HepG2 (cell line): ENCODE measurements around the gene ANKRD12. TPM values are rescaled to one million over a fixed set of nuclear protein-coding genes. Genes with fewer than 3 reads are reported as not detected.

Experiments
- ATAC-seq: fragments of 200-7000 bp; cut with Tn5 transposase; 3 replicates; pipeline ENCODE4 v1.9.1; 2020; ENCODE audit warnings: mild to moderate bottlenecking, moderate library complexity
- BruUV-seq: library from RNA; stranded (reverse); fragments of 400-500 nt; replicated peaks from 2 replicates; lab custom pipeline; 2021; lab: Mats Ljungman, UMichigan
- CTCF ChIA-PET: fragments of 300-600 bp; formaldehyde crosslinking; extraction: SDS; loops from one replicate; lab custom pipeline; 2021; ENCODE audit warnings: low total read pairs, inconsistent platforms, low intra/inter-chr PET ratio; lab: Yijun Ruan, JAX
- POLR2A ChIA-PET: fragments of 350-600 bp; sonication (Branson Sonifier 250); formaldehyde crosslinking; loops from one replicate; lab custom pipeline; 2020; ENCODE audit warnings: antibody characterized with exemption, inconsistent platforms; lab: Yijun Ruan, JAX
- DNase-seq: peaks from one replicate; pipeline ENCODE4 v3.0.0-alpha.2; 2015; ENCODE audit warnings: low spot score
- FAIRE-seq: peaks from 3 replicates; lab custom pipeline; 2011; peaks lifted over from hg19 to GRCh38; lab: Jason Lieb, UNC
- H2AFZ ChIP-seq: one replicate; pipeline ENCODE4 v1.6.1; 2011; ENCODE audit warnings: low read length, inconsistent platforms
- H3K27ac ChIP-seq: fragments of 300-600 bp; 3 replicates; pipeline ENCODE4 v1.8.0; 2011; ENCODE audit warnings: mixed run types, mild to moderate bottlenecking, mixed read lengths, low read length, inconsistent platforms; ENCODE audit not compliant: insufficient read depth; ENCODE audit errors: extremely low read length
- H3K27me3 ChIP-seq, 2 experiments: fragments of 200-600 bp in 1 of 2; 2 replicates in 1 of 2; 3 replicates in 1 of 2; pipeline versions ENCODE4 v1.6.0 to v1.8.0; 2011; ENCODE audit warnings: low read length in 2 of 2, mild to moderate bottlenecking in 2 of 2, moderate library complexity in 2 of 2, inconsistent platforms in 1 of 2; ENCODE audit not compliant: insufficient read depth in 2 of 2, control insufficient read depth in 1 of 2
- H3K36me3 ChIP-seq, 2 experiments: fragments of 200-600 bp in 1 of 2; replicated peaks in 1 of 2; 2 replicates in 1 of 2; 3 replicates in 1 of 2; pipeline versions ENCODE4 v1.5.1 to v1.8.0; 2011; ENCODE audit warnings: low read length in 2 of 2, inconsistent platforms in 1 of 2; ENCODE audit not compliant: insufficient read depth in 2 of 2, control insufficient read depth in 1 of 2
- H3K4me1 ChIP-seq: 2 replicates; pipeline ENCODE4 v1.5.1; 2012; ENCODE audit warnings: low read length, inconsistent platforms; ENCODE audit not compliant: insufficient read depth
- H3K4me2 ChIP-seq: 2 replicates; pipeline ENCODE4 v1.6.0; 2011; ENCODE audit warnings: low read depth, low read length, inconsistent platforms
- H3K4me3 ChIP-seq, 3 experiments: fragments of 200-600 bp in 1 of 3; sonication (generic), shearing (Covaris generic) in 1 of 3; replicated peaks in 1 of 3; 2 replicates each; pipeline ENCODE4 v1.5.1; 2011 to 2016; ENCODE audit warnings: low read length in 3 of 3, inconsistent platforms in 2 of 3, low read depth in 2 of 3, mild to moderate bottlenecking in 2 of 3, control low read depth in 1 of 3, mixed read lengths in 1 of 3; ENCODE audit not compliant: insufficient read depth in 1 of 3
- H3K79me2 ChIP-seq: one replicate; pipeline ENCODE4 v1.6.1; 2011; ENCODE audit warnings: low read length, inconsistent platforms; ENCODE audit not compliant: insufficient read depth
- H3K9ac ChIP-seq: 2 replicates; pipeline ENCODE4 v1.6.0; 2011; ENCODE audit warnings: mild to moderate bottlenecking, low read depth, low read length, inconsistent platforms; ENCODE audit not compliant: insufficient read depth
- H3K9me3 ChIP-seq: 2 replicates; pipeline ENCODE4 v1.5.1; 2012; ENCODE audit warnings: mild to moderate bottlenecking, low read length
- H4K20me1 ChIP-seq: 2 replicates; pipeline ENCODE4 v1.6.0; 2011; ENCODE audit warnings: inconsistent platforms, mild to moderate bottlenecking, low read length, moderate library complexity; ENCODE audit not compliant: insufficient read depth
- DMTF1 ChIP-seq: sonication (generic); formaldehyde crosslinking; IDR thresholded peaks from 2 replicates; pipeline ENCODE4 v1.4.0; 2020; ENCODE audit warnings: mild to moderate bottlenecking, missing genetic modification reagents
- DRAP1 ChIP-seq: IDR thresholded peaks from 2 replicates; pipeline ENCODE4 v1.6.1; 2016; ENCODE audit warnings: missing genetic modification reagents, missing compliant biosample characterization
- GRHL1 ChIP-seq: sonication (generic); formaldehyde crosslinking; conservative IDR thresholded peaks from 2 replicates; pipeline ENCODE4 v1.8.0; 2022; ENCODE audit warnings: missing genetic modification reagents
- HOXA7 ChIP-seq: sonication (generic); formaldehyde crosslinking; IDR thresholded peaks from 2 replicates; pipeline ENCODE4 v1.8.1; 2022; ENCODE audit warnings: mild to moderate bottlenecking, missing genetic modification reagents, moderate library complexity
- RBFOX2 ChIP-seq: fragments of 200-400 bp; formaldehyde crosslinking; IDR thresholded peaks from 2 replicates; pipeline ENCODE4 v1.6.1; 2017; ENCODE audit warnings: low read depth, mild to moderate bottlenecking, low read length
- RFXANK ChIP-seq: IDR thresholded peaks from 2 replicates; pipeline ENCODE4 v1.6.1; 2016
- SAP130 ChIP-seq: IDR thresholded peaks from 2 replicates; pipeline ENCODE4 v1.6.1; 2016; ENCODE audit warnings: low read depth
- TEAD2 ChIP-seq: sonication (generic); formaldehyde crosslinking; IDR thresholded peaks from 2 replicates; pipeline ENCODE4 v1.9.0; 2021; ENCODE audit warnings: missing genetic modification reagents
- ZFP36L1 ChIP-seq: sonication (generic); formaldehyde crosslinking; IDR thresholded peaks from 2 replicates; pipeline ENCODE4 v1.8.0; 2022; ENCODE audit warnings: mild to moderate bottlenecking, missing genetic modification reagents, moderate library complexity
- ZNF207 ChIP-seq: fragments of 450-650 bp; IDR thresholded peaks from 2 replicates; pipeline ENCODE4 v1.6.1; 2016; ENCODE audit warnings: antibody characterized with exemption, borderline replicate concordance
- ZNF709 ChIP-seq: sonication (generic); formaldehyde crosslinking; IDR thresholded peaks from 2 replicates; pipeline ENCODE4 v1.5.0; 2020; ENCODE audit warnings: mild to moderate bottlenecking, missing genetic modification reagents
- ZSCAN20 ChIP-seq: sonication (generic); formaldehyde crosslinking; IDR thresholded peaks from 2 replicates; pipeline ENCODE4 v1.4.0; 2020; ENCODE audit warnings: missing genetic modification reagents, mild to moderate bottlenecking, borderline replicate concordance
- WGBS: methylation state at CpG from one replicate; pipeline ENCODE4 v1.1.6; 2017; ENCODE audit warnings: low lambda C conversion rate; 5-methylcytosine and 5-hydroxymethylcytosine counted together
- in situ Hi-C: cut with HindIII; loops from 2 replicates; pipeline ENCODE4 v1.10.0; 2017; ENCODE audit warnings: low pct_unique_long_range_greater_than_20kb; ENCODE audit not compliant: extremely low pct_ligation_motif_present
- intact Hi-C: fragments of 100-400 bp; cut with micrococcal nuclease; formaldehyde crosslinking; loops from one replicate; pipeline ENCODE4 v1.10.0; 2022; ENCODE audit not compliant: unreplicated experiment
- polyA plus RNA-seq, 8 experiments: library from polyadenylated mRNA; depleted of rRNA in 3 of 8; stranded (reverse) in 7 of 8; unstranded in 1 of 8; fragments of >200 nt; fragmentation: Illumina TruSeq in 4 of 8; extraction: Trizol in 4 of 8; gene quantifications; 2 replicates each; pipeline versions ENCODE4 v1.2.1 to v1.2.3, GENCODE V29; 2011 to 2016; ENCODE audit warnings: low read depth in 4 of 8, missing spikeins in 1 of 8, mixed read lengths in 1 of 8; ENCODE audit not compliant: insufficient read depth in 1 of 8
- total RNA-seq, 5 experiments: library from RNA; depleted of rRNA; stranded (reverse); fragments of >200 nt; fragmentation: Illumina TruSeq; extraction: Trizol; gene quantifications; 2 replicates each; pipeline ENCODE4 v1.2.3, GENCODE V29; 2016; ENCODE audit warnings: low read depth in 1 of 5
- TF ChIP-seq, protein P1 (sequence below): sonication (generic); formaldehyde crosslinking; conservative IDR thresholded peaks from 2 replicates; pipeline ENCODE4 v1.4.0; 2020; ENCODE audit warnings: missing genetic modification reagents
- TF ChIP-seq, protein P2 (sequence below): sonication (generic); formaldehyde crosslinking; IDR thresholded peaks from 2 replicates; pipeline ENCODE4 v1.8.0; 2023; ENCODE audit warnings: mild to moderate bottlenecking, missing genetic modification reagents

Gene ANKRD12
- total and polyA plus RNA-seq, 2 of the 13 experiments (the other 11 are each of a cell fraction or from before 2014, with no cell fraction given), result 6.0 to 23.2 TPM

DNA sequence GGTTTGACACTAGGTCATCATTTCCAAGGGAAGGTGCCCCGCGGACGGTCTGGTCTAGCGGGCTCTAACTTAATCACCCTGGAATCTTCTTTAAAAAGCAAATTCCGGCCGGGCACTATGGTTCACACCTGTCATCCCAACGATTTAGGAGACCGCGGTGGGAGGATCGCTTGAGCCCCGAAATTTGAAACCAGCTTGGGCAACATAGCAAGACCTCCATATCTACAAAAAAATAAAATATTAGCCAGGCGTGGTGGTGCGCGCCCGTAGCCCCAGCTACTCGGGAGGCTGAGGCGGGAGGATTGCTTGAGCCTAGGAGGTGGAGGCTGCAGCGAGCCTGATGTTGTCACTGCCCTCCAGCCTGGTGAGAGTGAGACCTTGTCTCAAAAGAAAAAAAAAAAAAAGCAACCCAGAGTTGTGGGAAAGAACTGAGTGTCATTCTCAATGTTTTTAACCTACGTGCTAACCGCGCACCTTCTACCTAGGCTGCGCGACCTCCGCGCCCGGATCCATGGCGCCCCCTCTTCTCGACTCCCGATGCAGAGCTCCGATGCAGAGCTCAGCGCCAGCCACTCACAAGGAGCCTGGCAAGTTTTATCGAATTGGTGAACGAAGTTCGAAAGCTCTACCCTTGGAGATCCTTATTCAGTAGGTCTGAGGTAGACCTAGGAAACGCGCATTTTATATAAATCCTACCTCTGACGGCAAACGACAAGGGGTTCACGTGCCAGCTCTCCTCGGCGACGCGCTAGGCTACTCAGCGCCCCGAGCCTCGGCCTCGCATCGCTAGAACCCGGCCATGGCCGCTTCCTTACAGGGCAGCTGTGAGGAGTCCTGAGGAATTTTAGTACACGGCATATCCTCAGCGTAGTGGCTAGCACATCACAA, 197.1 kb downstream of the ANKRD12 start (continued):
- TF ChIP-seq, protein P1, sequence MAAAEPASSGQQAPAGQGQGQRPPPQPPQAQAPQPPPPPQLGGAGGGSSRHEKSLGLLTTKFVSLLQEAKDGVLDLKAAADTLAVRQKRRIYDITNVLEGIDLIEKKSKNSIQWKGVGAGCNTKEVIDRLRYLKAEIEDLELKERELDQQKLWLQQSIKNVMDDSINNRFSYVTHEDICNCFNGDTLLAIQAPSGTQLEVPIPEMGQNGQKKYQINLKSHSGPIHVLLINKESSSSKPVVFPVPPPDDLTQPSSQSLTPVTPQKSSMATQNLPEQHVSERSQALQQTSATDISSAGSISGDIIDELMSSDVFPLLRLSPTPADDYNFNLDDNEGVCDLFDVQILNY (CRISPR knock-in tag), result 0 out of 2 replicates have a peak, but pooled peaks have one; percentile 10
- TF ChIP-seq DRAP1 (no peak), TEAD2 (CRISPR knock-in tag) (peak; percentile 70; the same call in 1 of the 2 replicates), GRHL1 (no peak), ZNF207 (no peak)

GRCh38 chr18:9334329-9334972, 197.9 kb downstream of the ANKRD12 start, which contains the start of gene TWSG1:
Gene TWSG1, plus strand, starts transcription at chr18:9334773. Its CDS starts 2,457 bp downstream, at chr18:9337230.
- Histone ChIP-seq H3K79me2 (no peaks in the 10 kb centered on the region), H3K4me1 (peaks cover 22% of the 10 kb centered on the region), H2AFZ (peak within 1 kb of the TSS; percentile 70), H3K36me3 (0 out of 5 replicates have a peak, but pooled peaks cover 2 to 5% of the 10 kb centered on the region in 2 experiments), H4K20me1 (no peaks in the 10 kb centered on the region), H3K9ac (peak within 1 kb of the TSS; percentile 71), H3K27ac (no peak within 1 kb of the TSS), H3K4me3 (peak within 1 kb of the TSS; percentile 74 to 91 (median 82)), H3K9me3 (no peaks in the 10 kb centered on the region), H3K4me2 (peak within 1 kb of the TSS; percentile 99), H3K27me3 (peaks cover 0 to 3% of the 10 kb centered on the region in 2 experiments; a peak in 2 of 5 replicates)
- 3% methylated on average over 26 of the region's 67 CpGs for WGBS
- peak; percentile 72 for DNase-seq
- FAIRE-seq, result no peak
- peak; percentile 93 for ATAC-seq
- in situ Hi-C loops (loop anchor here (5.0 to 25.0 kb wide), 2 partner anchors 143 to 272 kb away; partner anchors contain the start of gene RALBP1), intact Hi-C loops (loop anchor here (1.0 to 10.0 kb wide), 3 partner anchors 110 to 260 kb away; partner anchors contain the start of gene RALBP1)
- CTCF ChIA-PET, result no interaction called here
- BruUV-seq, result no TSS peak
- POLR2A ChIA-PET, result interaction anchor here (0.6 to 1.6 kb wide), 4 partner anchors 14 to 231 kb away, joined by 4 read pairs; no protein-coding TSS in a partner anchor
- TF ChIP-seq ZFP36L1 (0 out of 2 replicates have a peak, but pooled peaks have one; percentile 1), SAP130 (CRISPR knock-in tag) (peak; percentile 55), ZNF709 (CRISPR knock-in tag) (0 out of 2 replicates have a peak, but pooled peaks have one; percentile 7), DMTF1 (CRISPR knock-in tag) (no peak), RBFOX2 (peak; percentile 60; the same call in 1 of the 2 replicates), ZSCAN20 (CRISPR knock-in tag) (0 out of 2 replicates have a peak, but pooled peaks have one; percentile 73), RFXANK (CRISPR knock-in tag) (no peak), HOXA7 (no peak)
- TF ChIP-seq, protein P2, sequence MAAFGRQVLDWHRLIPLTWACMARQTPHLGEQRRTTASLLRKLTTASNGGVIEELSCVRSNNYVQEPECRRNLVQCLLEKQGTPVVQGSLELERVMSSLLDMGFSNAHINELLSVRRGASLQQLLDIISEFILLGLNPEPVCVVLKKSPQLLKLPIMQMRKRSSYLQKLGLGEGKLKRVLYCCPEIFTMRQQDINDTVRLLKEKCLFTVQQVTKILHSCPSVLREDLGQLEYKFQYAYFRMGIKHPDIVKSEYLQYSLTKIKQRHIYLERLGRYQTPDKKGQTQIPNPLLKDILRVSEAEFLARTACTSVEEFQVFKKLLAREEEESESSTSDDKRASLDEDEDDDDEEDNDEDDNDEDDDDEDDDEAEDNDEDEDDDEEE (CRISPR knock-in tag), result 0 out of 2 replicates have a peak, but pooled peaks have one; percentile 22
